Measurements from ENCODE around the gene ADAMTS15. TPM values are rescaled to one million over a fixed set of nuclear protein-coding genes. Genes with fewer than 3 reads are reported as not detected.

ADAMTS15 gene
- total RNA-seq, 1 donor from 2014 or later: 15.7 TPM

Other genes starting within 250 kb of the ADAMTS15 start
- gene ZBTB44, start 133.7 kb upstream of the ADAMTS15 start, total RNA-seq: 111 TPM
- 5.7 TPM for gene ADAMTS8, start 20.0 kb upstream of the ADAMTS15 start, total RNA-seq